Stimulated activated CD4-positive, alpha-beta T cell treated with anti-CD3 and anti-CD28 coated beads, TNF-alpha, amount 100 ng/mL, for 1 hour (primary cell): ENCODE results near the gene SKIC8.
A peak's percentile ranks its signal among the peaks of the same experiment; 100 is the strongest.
"Not testable (repeated sequence)": the region's sequence is repeated elsewhere in the genome, so short reads cannot be mapped to it uniquely, and the experiment has no call there.

Experiments used
- DNase-seq, 3 donors: peaks; one replicate each; pipeline ENCODE4 v3.0.0-alpha.2; 2020; ENCODE audit warnings: low read depth in 3 of 3, low spot score in 1 of 3

Gene SKIC8

GRCh38 chr15:78256044-78256437 lies 43.4 kb downstream of the SKIC8 start:
- DNase-seq: no peak

GRCh38 chr15:78255421-78256043 lies 43.9 kb downstream of the SKIC8 start:
- DNase-seq: no peak

GRCh38 chr15:78251136-78251535 lies 48.3 kb downstream of the SKIC8 start:
- no peak for DNase-seq

GRCh38 chr15:78249131-78249530 lies 50.3 kb downstream of the SKIC8 start:
- no peak for DNase-seq

GRCh38 chr15:78247911-78248310 lies 51.5 kb downstream of the SKIC8 start:
- no peak for DNase-seq

GRCh38 chr15:78245976-78246620 lies 53.3 kb downstream of the SKIC8 start:
- not testable (repeated sequence) for DNase-seq

- not testable (repeated sequence) for DNase-seq
Measured at GRCh38 chr15:78245392-78245791, 54.0 kb downstream of the SKIC8 start.

- no peak for DNase-seq
Measured at GRCh38 chr15:78244893-78245292, 54.5 kb downstream of the SKIC8 start.

- DNase-seq: no peak
Measured at GRCh38 chr15:78244101-78244500, 55.3 kb downstream of the SKIC8 start.

GRCh38 chr15:78243491-78243941 lies 55.9 kb downstream of the SKIC8 start:
- DNase-seq: no peak

GRCh38 chr15:78243058-78243457 lies 56.4 kb downstream of the SKIC8 start:
- no peak for DNase-seq

- DNase-seq: no peak
Measured at GRCh38 chr15:78242128-78242527, 57.3 kb downstream of the SKIC8 start.

GRCh38 chr15:78241017-78241416 lies 58.4 kb downstream of the SKIC8 start:
- DNase-seq: peak; percentile 53 to 77 (median 62)

GRCh38 chr15:78239811-78240210 lies 59.6 kb downstream of the SKIC8 start:
- DNase-seq: no peak

GRCh38 chr15:78237146-78237545 lies 62.3 kb downstream of the SKIC8 start:
- DNase-seq: no peak

GRCh38 chr15:78236491-78236890 lies 62.9 kb downstream of the SKIC8 start:
- DNase-seq: no peak

- DNase-seq: no peak
Measured at GRCh38 chr15:78234515-78235040, 64.8 kb downstream of the SKIC8 start, which contains the start of gene ACSBG1. Gene ACSBG1, minus strand, starts transcription at chr15:78234565. Its CDS starts 64 bp downstream, at chr15:78234501.

- no peak for DNase-seq
Measured at GRCh38 chr15:78233496-78233895, 65.9 kb downstream of the SKIC8 start.
